ENCODE measurements around the gene SPAG17. TPM values are rescaled to one million over a fixed set of nuclear protein-coding genes. Genes with fewer than 3 reads are reported as not detected.

The SPAG17 gene
- total RNA-seq, 1 donor from 2014 or later: 6.1 TPM

GRCh38 chr1:118075116-118075515 lies 109.9 kb downstream of the SPAG17 start:
- no peak for DNase-seq (ENCODE audit: low spot score)

GRCh38 chr1:118073648-118074435 lies 111.2 kb downstream of the SPAG17 start:
- no peak for DNase-seq (ENCODE audit: low spot score)

GRCh38 chr1:118049981-118050380 lies 135.0 kb downstream of the SPAG17 start:
- no peak for DNase-seq (ENCODE audit: low spot score)

GRCh38 chr1:118047650-118048224 lies 137.3 kb downstream of the SPAG17 start:
- DNase-seq (ENCODE audit: low spot score): no peak

- DNase-seq (ENCODE audit: low spot score): no peak
Observed at GRCh38 chr1:118047006-118047649, 137.9 kb downstream of the SPAG17 start.

- DNase-seq (ENCODE audit: low spot score): no peak
Observed at GRCh38 chr1:118043624-118044023, 141.4 kb downstream of the SPAG17 start.

- no peak for DNase-seq (ENCODE audit: low spot score)
Observed at GRCh38 chr1:118042501-118042900, 142.5 kb downstream of the SPAG17 start.

GRCh38 chr1:118039170-118039569 lies 145.9 kb downstream of the SPAG17 start:
- no peak for DNase-seq (ENCODE audit: low spot score)

- no peak for DNase-seq (ENCODE audit: low spot score)
Observed at GRCh38 chr1:118032883-118033282, 152.1 kb downstream of the SPAG17 start.

GRCh38 chr1:118028267-118028666 lies 156.8 kb downstream of the SPAG17 start:
- peak; percentile 49 for DNase-seq (ENCODE audit: low spot score)

GRCh38 chr1:118023199-118023598 lies 161.8 kb downstream of the SPAG17 start:
- DNase-seq (ENCODE audit: low spot score): no peak

GRCh38 chr1:118021668-118022067 lies 163.4 kb downstream of the SPAG17 start:
- no peak for DNase-seq (ENCODE audit: low spot score)

GRCh38 chr1:118018060-118018459 lies 167.0 kb downstream of the SPAG17 start:
- no peak for DNase-seq (ENCODE audit: low spot score)

GRCh38 chr1:118013938-118014337 lies 171.1 kb downstream of the SPAG17 start:
- no peak for DNase-seq (ENCODE audit: low spot score)

- DNase-seq (ENCODE audit: low spot score): no peak
Observed at GRCh38 chr1:118013336-118013735, 171.7 kb downstream of the SPAG17 start.

- DNase-seq (ENCODE audit: low spot score): no peak
Observed at GRCh38 chr1:118012515-118013124, 172.4 kb downstream of the SPAG17 start.

GRCh38 chr1:118008011-118008410 lies 177.0 kb downstream of the SPAG17 start:
- no peak for DNase-seq (ENCODE audit: low spot score)

GRCh38 chr1:118007391-118007790 lies 177.6 kb downstream of the SPAG17 start:
- DNase-seq (ENCODE audit: low spot score): no peak

- no peak for DNase-seq (ENCODE audit: low spot score)
Observed at GRCh38 chr1:118004312-118004711, 180.7 kb downstream of the SPAG17 start.

- no peak for DNase-seq (ENCODE audit: low spot score)
Observed at GRCh38 chr1:117985973-117986372, 199.1 kb downstream of the SPAG17 start.

- DNase-seq (ENCODE audit: low spot score): no peak
Observed at GRCh38 chr1:117985239-117985638, 199.8 kb downstream of the SPAG17 start.

- no peak for DNase-seq (ENCODE audit: low spot score)
Observed at GRCh38 chr1:117981455-117982192, 203.4 kb downstream of the SPAG17 start.
